ENCODE data around the gene GASK1A.

GASK1A gene

GRCh38 chr3:43093006-43093405 lies 113.9 kb downstream of the GASK1A start:
- no peak for DNase-seq

GRCh38 chr3:43093974-43094373 lies 114.9 kb downstream of the GASK1A start:
- no peak for DNase-seq

GRCh38 chr3:43094381-43094780 lies 115.3 kb downstream of the GASK1A start:
- no peak for DNase-seq

GRCh38 chr3:43094851-43095250 lies 115.7 kb downstream of the GASK1A start:
- DNase-seq = no peak

- no peak for DNase-seq
These were observed 116.3 kb downstream of the GASK1A start for GRCh38 chr3:43095370-43095769.

GRCh38 chr3:43096761-43097160 lies 117.7 kb downstream of the GASK1A start:
- no peak for DNase-seq

- DNase-seq = no peak
These were observed 118.4 kb downstream of the GASK1A start for GRCh38 chr3:43097400-43098080.

GRCh38 chr3:43098761-43099160 lies 119.7 kb downstream of the GASK1A start:
- DNase-seq = no peak

GRCh38 chr3:43102773-43103480 lies 123.8 kb downstream of the GASK1A start:
- DNase-seq = no peak

GRCh38 chr3:43104039-43104438 lies 124.9 kb downstream of the GASK1A start:
- no peak for DNase-seq

GRCh38 chr3:43104660-43105595 lies 125.8 kb downstream of the GASK1A start:
- peak; percentile 14 for DNase-seq

GRCh38 chr3:43105596-43106292 lies 126.6 kb downstream of the GASK1A start, which contains the start of gene POMGNT2:
TSS of gene POMGNT2 (minus strand) at chr3:43106079. CDS start at chr3:43081431, 24,648 bp downstream.
- DNase-seq = peak; percentile 81

- no peak for DNase-seq
These were observed 127.2 kb downstream of the GASK1A start for GRCh38 chr3:43106293-43106628.

Data from DMS53 (cell line).